GM18861 (cell line): ENCODE results near the gene CYP2A7.
"Not testable (repeated sequence)": the region's sequence is repeated elsewhere in the genome, so short reads cannot be mapped to it uniquely, and the experiment has no call there.

Source experiments
- ATAC-seq: cut with Tn5 transposase; IDR thresholded peaks from one replicate; pipeline ENCODE4 v1.9.1; 2021; ENCODE audit not compliant: unreplicated experiment

CYP2A7 gene

GRCh38 chr19:40882062-40882461, at the start of gene CYP2A7:
Gene CYP2A7, minus strand, starts transcription at chr19:40882231. Its CDS starts 21 bp downstream, at chr19:40882210.
- ATAC-seq: not testable (repeated sequence)

- not testable (repeated sequence) for ATAC-seq
Observed at GRCh38 chr19:40930799-40931198, 48.8 kb upstream of the CYP2A7 start.

GRCh38 chr19:40929942-40930341, 47.9 kb upstream of the CYP2A7 start:
- not testable (repeated sequence) for ATAC-seq

GRCh38 chr19:40928850-40929249, 46.8 kb upstream of the CYP2A7 start:
- no peak for ATAC-seq

GRCh38 chr19:40927567-40927966, 45.5 kb upstream of the CYP2A7 start:
- ATAC-seq: no peak

GRCh38 chr19:40926276-40926675, 44.2 kb upstream of the CYP2A7 start:
- not testable (repeated sequence) for ATAC-seq

GRCh38 chr19:40923934-40924391, 41.9 kb upstream of the CYP2A7 start:
- ATAC-seq: no peak

- not testable (repeated sequence) for ATAC-seq
Observed at GRCh38 chr19:40922237-40923160, 40.5 kb upstream of the CYP2A7 start.

GRCh38 chr19:40921005-40921897, 39.2 kb upstream of the CYP2A7 start:
- no peak for ATAC-seq

GRCh38 chr19:40920300-40921004, 38.4 kb upstream of the CYP2A7 start:
- ATAC-seq: no peak

GRCh38 chr19:40919530-40920299, 37.7 kb upstream of the CYP2A7 start:
- not testable (repeated sequence) for ATAC-seq

GRCh38 chr19:40918303-40918702, 36.3 kb upstream of the CYP2A7 start:
- ATAC-seq: not testable (repeated sequence)

- ATAC-seq: no peak
Observed at GRCh38 chr19:40908976-40909375, 26.9 kb upstream of the CYP2A7 start.

- no peak for ATAC-seq
Observed at GRCh38 chr19:40907968-40908735, 26.1 kb upstream of the CYP2A7 start.

GRCh38 chr19:40906512-40906911, 24.5 kb upstream of the CYP2A7 start:
- no peak for ATAC-seq

- ATAC-seq: not testable (repeated sequence)
Observed at GRCh38 chr19:40904673-40905156, 22.7 kb upstream of the CYP2A7 start.

- ATAC-seq: not testable (repeated sequence)
Observed at GRCh38 chr19:40901975-40902750, 20.1 kb upstream of the CYP2A7 start.

GRCh38 chr19:40900521-40900920, 18.5 kb upstream of the CYP2A7 start:
- ATAC-seq: not testable (repeated sequence)
